Caki2 (cell line): ENCODE measurements around the gene VKORC1. TPM values are rescaled to one million over a fixed set of nuclear protein-coding genes. Genes with fewer than 3 reads are reported as not detected.
"Not testable (repeated sequence)": the region's sequence is repeated elsewhere in the genome, so short reads cannot be mapped to it uniquely, and the experiment has no call there.

Experiments used
- DNase-seq: peaks from one replicate; pipeline ENCODE4 v3.0.0-alpha.2; 2015; ENCODE audit warnings: low read depth
- in situ Hi-C: cut with HindIII; loops from 2 replicates; pipeline ENCODE4 v1.10.0; 2016; ENCODE audit warnings: low sequenced_read_pairs, low pct_unique_long_range_greater_than_20kb, mixed read lengths
- total RNA-seq: library from RNA; depleted of rRNA; stranded (reverse); fragments of >200 nt; shearing (Covaris generic); gene quantifications from 2 replicates; pipeline ENCODE4 v1.2.3, GENCODE V29; 2014; ENCODE audit warnings: low replicate concordance

VKORC1 gene
- total RNA-seq, 1 experiment from 2014 or later, result 187 TPM

DNA sequence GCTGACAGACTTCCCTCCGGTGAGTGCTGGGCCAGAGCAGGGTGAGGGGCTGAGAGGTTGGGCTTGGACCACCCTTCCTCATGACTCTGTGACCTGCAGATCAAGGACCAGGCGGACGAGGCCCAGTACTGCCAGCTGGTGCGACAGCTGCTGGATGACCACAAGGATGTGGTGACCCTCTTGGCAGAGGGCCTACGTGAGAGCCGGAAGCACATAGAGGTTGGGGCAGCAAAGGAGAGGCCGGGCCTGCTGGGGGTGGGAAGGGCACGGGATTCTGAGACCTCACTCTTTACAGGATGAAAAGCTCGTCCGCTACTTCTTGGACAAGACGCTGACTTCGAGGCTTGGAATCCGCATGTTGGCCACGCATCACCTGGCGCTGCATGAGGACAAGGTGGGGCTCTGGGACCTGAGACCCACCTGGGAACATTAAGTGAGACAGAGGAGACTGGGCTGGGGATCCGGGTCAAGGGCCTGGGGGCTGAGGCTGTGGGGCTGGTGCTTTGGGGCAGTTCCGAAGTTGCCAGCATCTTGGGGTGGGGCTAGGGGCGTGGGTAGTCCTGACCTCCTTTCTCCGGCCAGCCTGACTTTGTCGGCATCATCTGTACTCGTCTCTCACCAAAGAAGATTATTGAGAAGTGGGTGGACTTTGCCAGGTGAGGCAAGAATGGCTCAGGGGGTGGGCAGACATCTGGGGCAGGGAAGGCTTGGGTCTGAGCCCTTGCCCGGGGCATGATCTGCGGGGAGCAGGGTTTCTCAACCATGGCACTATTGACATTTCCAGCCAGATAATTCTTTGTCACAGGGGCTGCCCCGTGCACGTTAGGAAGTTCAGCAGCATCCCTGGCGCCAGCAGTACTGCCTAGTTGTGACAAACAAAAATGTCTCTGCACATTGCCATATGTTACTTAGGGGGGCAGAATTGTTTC lies 15.8 kb upstream of the VKORC1 start:
- DNase-seq, result no peak
- in situ Hi-C loops, result no loop called here

DNA sequence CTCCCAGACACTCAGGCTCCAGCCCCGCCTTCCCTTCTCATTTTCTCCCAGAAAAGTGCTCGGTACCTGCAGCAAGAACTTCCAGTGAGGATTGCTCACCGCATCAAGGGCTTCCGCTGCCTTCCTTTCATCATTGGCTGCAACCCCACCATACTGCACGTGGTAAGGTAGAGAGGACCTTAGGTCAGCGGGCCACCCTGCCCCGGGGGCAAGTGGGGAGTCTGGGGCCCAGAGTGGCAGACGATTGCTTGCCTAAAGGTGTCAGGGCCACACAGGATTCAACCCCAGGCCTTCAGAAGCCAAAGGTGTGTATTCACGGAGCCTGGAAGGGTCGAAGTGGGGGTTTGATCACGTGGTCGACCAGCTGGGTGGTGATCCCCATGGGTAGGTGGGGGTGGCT lies 15.0 kb upstream of the VKORC1 start:
- in situ Hi-C loops, result no loop called here
- DNase-seq, result no peak

DNA sequence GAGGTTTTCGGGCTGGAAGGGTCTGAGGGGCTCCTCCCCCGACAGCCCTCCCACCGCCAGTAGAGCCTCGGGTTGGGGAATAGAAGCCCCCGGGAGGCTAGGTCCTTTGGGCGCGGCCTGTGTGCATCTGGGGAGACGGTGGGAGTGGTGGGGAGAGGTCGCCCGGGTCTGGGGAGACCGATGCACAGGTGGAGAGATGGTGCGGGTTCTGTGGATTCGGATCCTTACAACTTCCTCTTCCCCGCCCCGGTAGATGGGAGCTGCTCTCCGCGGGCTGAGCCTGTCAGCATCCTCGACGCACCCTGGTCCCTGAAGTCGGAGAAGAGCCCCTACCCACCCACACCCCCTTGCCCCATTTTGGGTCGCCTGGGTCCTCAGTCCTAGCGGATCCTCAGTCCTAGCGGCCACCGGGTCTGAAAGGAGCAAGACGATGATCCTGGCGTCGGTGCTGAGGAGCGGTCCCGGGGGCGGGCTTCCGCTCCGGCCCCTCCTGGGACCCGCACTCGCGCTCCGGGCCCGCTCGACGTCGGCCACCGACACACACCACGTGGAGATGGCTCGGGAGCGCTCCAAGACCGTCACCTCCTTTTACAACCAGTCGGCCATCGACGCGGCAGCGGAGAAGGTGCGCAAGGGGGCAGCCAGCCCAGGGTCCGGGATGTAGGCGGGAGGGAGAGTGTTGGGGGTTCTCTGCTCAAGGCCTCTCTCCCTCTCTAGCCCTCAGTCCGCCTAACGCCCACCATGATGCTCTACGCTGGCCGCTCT lies 14.4 kb upstream of the VKORC1 start:
- in situ Hi-C loops, result no loop called here
- no peak for DNase-seq

DNA sequence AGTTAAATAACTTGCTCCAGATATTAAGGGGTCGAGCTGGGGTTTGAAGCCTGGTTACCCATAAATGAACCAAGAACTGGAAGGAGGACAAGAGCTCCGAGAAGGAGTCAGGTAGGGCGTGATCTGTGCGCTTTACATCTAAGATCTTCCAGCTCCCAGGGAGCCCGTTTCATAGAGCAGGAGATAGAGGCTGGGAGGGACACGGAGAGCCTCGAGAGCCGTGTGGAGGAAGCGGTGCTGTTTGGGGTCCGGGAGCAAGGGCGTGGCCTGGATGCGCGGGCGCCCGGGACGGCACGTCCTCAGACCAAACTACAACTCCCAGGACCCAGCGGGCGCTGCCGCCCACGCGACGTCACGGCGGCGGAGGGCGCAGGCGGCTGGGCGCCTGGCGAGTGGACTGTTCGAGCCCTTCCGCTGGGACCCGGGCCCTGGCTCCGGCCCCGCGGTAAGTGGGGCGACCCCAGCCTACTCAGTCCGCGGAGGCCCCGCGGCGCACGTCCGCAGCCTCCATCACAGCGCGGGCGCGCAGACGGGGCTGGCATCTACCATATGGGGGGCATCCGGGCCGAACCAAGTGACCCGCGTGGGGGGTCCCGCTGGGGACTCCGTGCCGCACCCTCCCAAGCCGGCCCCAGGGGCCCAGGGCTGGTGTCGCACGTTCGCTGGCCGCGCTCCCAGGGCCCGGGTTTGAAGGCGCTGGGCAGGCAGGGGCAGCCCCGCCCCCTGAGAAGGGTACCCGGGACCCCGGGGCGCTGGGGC lies 13.6 kb upstream of the VKORC1 start, which contains the start of gene BCKDK:
Gene BCKDK, plus strand, starts transcription at position 352 of the 759 bp plus-strand sequence. CDS start 838 bp downstream, outside the sequence.
- in situ Hi-C loops, result no loop called here
- DNase-seq, result peak; percentile 74

DNA sequence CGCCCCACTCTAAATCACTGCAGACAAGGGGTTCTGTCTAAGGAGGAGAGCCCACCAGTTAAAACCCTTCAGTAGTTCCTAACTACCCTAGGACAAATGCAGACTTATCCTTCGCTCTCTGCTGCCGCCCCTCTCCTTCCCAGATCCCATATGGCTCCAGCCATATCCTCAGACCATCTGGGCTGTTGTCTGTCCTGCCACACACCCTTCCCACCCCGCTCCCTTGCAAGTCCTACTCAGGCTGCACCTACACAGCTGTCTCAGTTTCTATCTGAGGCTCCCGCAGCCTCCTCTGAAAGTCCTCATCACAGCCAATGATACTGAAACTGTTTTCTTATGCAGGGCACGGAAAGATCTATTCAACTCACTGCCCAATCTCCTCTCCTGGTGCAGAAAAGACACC lies 12.9 kb upstream of the VKORC1 start:
- in situ Hi-C loops, result no loop called here
- no peak for DNase-seq

DNA sequence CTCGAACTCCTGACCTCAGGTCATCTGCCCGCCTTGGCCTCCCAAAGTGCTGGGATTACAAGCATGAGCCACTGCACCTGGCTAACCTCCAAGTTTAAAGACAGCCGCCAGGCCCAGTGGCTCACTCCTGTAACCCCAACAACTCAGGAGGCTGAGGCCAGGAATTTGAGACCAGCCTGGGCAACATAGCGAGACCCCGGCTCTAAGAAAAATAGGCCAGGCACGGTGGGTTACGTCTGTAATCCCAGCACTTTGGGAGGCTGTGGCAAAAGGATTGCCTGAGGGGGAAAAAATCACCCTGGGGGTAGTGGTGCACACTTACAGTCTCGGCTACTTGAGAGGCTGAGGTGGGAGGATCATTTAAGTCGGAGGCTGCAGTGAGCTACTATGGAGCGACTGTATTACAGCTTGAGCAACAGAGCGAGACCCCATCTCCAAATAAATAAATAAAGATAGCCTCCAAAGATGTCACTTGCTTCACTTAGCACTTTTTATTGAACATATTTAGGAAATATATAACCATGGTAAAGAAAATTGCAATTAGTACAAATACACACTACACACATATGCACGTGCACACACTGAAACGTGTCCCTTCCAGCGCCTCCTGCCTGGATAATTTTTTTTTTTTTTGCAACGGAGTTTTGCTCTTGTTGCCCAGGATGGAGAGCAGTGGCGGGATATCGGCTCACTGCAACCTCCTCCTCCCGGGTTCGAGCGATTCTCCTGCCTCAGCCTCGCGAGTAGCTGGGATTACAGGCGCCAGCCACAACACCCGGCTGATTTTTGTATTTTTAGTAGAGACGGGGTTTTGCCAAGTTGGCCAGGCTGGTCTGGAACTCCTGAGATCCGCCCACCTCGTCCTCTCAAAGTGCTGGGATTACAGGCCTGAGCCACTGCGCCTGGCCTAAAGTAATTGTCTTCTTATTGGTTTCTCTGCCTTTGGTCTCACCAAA lies 12.2 kb upstream of the VKORC1 start:
- in situ Hi-C loops, result no loop called here
- no peak for DNase-seq

DNA sequence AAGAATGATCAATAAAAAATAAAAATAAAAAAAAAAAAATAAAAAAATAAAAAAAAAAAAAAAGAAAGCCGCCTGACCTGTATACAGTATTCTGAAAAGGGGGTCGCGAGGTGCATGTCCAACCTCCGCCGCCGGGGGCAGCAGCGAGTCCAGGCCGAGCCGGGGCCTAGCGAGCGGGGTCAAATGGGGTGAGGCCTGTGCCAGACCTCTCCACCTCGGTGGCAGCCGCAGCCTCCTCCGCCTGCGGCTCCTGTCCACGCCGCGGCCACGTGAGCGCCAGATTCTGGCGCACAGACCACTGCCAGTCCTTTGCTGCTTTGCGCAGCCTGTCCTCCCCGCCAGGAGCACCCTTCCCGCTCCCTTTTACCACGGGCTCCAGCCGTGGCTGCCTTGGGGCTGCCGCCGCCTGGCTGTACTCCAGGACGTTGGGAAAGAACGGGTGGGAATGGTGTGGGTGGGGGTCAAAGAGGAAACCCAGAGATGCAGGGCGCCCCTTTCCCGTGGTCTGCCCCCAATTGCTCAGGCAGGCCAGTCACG lies 11.1 kb upstream of the VKORC1 start:
- in situ Hi-C loops, result no loop called here
- no peak for DNase-seq

DNA sequence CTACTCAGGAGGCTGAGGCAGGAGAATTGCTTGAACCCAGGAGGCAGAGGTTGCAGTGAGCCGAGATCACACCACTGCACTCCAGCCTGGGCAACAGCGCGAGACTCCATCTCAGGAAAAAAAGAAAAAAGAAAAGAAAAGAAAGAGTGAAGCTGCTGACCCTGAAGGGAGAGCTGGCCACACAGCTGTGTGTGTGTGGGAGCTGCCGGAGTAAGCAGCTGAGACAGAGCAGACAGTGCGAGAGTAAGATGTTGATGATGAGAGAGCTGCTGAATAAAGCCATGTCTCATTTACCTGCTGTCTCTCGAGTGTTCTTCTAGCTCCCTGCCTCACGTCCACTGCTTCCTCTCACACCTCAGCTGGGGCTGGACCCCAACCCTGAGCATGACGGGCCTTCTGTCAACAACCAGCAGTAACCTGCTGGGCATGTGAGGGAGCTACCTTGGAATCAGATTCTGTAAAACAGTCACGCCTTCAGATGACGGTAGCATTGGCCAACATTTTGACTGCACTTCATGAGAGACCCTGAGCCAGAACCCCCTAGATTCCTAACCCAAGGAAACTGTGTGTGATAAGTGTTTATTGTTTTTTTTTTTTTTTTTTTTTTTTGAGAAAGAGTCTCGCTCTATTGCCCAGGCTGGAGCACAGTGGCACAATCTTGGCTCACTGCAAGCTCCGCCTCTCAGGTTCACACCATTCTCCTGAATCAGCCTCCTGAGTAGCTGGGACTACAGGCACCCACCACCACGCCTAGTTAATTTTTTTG lies 6.5 kb upstream of the VKORC1 start:
- DNase-seq, in situ Hi-C loops: not testable (repeated sequence)

DNA sequence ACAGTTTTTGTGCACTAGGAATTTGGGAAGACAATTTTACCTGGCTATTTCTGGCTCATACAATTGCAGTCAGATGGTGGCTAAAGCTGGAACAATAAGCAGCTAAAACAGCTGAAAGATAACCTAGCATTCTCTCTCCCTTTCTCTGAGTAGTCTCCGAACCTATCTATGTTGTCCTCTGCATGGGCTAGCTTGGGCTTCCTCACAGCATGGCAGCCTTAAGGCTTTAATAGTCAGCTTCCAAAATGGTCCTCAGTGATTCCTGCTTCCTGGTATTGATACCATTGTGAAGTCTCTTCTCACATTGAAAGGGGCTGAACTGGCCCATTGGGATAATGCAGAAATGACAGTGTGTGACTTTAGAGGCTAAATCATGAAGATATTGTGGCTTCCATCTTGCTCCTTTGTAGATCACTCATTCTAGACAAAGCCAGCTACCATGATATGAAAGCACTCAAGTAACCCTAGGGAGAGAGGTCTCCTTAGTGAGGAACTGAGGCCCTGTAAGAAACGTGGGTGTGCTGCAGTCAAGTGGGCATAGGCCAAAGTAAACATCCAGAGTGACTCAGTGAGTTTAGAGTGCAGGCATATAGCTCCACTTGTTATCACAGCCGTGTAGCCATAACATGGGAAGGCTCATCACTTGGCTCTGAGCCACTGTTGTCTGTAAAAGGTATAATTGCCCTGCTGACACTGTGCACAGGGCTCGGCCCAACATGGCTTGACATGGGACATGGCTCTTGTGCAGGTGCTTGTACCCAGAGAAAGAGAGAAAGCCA lies 5.5 kb upstream of the VKORC1 start:
- DNase-seq, result peak; percentile 58

DNA sequence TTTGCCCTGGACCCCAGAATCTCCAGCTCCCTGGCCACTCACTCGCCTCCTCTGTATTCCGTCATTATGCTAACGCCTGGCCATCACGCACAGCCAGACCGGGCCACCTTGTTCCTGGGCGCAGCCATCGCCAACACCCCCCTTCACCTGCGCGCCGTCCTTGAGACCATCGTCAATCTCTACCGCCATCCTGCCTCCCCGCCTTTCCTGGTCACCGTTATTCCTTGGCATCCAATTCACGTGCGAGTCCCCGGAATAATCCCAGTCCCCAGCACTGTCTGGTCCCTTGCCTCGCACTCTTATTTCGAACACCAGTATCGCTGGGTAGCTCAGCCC lies 541 bp downstream of the VKORC1 start:
- in situ Hi-C loops, result no loop called here
- no peak for DNase-seq

More for the DNA sequence above, 5.5 kb upstream of the VKORC1 start:
- in situ Hi-C loops, result no loop called here

DNA sequence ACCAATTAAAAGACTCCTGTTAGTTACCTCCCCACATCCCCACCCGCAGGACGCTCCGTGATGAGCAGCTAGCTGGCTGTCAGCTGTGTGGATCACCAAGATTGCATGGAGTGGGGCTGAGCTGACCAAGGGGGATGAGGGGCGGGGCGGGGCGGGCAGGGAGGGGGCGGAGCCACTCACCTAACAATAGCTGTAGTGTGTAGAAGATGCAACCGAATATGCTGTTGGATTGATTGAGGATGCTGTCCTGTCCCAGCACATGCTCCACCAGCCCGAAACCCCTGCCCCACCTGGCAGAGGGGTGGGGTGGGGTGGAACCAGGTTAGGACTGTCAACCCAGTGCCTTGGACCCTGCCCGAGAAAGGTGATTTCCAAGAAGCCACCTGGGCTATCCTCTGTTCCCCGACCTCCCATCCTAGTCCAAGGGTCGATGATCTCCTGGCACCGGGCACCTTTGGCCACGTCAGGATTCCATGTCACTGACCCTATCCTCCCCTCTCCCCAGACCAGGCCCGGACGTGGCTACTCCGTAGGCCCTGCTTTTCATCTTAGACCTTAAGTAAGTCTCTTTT lies 1.4 kb downstream of the VKORC1 start:
- in situ Hi-C loops, result no loop called here
- peak; percentile 75 for DNase-seq

DNA sequence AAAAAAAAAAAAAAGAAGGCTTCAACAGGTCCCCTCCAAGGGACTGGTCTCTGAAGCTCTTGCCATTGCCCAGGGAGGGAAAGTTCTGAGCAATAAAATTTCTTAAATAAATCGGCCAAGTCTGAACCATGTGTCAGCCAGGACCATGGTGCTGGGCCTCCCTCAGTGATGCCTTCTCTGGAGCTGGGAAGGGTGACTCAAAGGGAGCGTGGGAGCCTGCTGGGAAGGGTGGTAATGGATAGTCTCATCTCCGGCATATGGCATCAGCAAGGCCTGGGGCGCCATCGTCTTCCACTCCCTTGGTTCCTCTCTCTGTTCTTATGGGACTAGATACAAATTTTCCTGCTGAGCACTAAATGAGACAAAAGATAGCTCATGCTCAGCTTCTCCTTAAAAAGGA lies 2.3 kb downstream of the VKORC1 start:
- in situ Hi-C loops, result no loop called here
- DNase-seq, result no peak

DNA sequence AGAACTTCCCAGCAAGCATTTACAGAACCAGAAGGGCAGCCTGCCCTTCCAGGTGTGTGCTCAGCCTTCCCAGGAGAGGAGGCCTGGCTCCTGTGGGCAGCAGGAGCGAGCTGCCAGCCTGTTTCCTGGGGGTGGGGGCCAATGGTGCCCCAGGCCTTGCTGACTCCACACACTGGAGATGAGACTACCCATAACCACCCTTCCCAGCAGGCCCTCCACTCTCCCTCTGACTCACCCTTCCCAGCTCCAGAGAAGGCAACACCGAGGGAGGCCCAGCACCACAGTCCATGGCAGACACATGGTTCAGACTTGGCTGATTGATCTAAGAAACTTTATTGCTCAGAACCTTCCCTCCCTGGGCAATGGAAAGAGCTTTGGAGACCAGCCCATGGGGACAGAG lies 4.1 kb downstream of the VKORC1 start:
- DNase-seq, result no peak
- in situ Hi-C loops, result no loop called here

DNA sequence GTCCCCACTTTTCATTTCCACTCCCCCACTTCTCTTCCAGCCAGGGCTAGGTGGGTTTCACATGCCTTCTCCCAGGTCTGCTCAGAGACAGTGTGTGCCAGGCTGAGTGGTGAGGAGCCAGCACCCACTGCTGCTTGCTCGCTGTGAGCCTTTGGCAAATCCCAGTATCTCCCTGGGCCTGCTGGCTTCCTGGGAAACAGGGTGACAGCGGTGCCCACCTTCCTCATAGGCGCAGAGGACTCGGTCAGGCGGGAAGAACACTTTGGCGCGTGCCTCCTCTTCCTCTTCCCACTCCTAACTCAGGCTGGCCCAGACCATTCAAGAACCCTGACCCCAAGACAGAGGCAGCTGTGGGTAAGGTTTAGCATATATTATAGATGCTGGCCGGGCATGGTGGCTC lies 5.4 kb downstream of the VKORC1 start:
- DNase-seq, result no peak
- in situ Hi-C loops, result no loop called here

DNA sequence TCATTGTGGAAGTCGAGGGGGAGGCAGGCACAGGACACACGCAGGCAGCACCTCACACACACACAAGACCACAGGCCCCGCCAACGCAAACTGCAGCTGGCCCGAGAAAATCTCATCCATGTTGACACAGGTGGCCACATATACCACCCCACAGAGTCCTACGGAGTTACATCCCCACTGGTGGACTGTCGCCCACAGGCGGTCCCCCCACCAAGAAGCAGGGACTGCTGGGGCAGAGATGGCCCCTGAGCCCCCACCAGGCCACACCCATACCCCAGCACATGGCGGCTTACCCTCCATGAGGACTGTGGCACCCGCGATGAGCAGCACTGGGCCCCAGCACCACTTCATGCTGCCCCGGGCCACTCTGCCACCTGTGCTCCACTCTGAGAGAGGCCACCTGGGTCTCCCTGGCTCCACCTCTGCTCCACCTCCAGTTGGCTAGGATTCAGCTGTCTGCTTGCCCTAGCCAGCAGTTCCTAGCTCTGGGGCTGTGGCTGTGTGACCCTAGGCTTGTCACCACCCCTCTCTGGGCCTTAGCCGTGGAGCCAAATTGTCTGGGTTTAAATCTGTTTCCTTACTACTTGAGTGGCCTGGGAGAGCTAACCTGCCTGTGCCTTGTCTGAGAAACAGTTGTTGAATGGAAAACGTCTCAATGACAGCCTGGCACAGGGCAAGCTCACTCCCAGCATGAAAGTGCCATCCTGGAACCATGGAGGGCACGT lies 6.0 kb downstream of the VKORC1 start, which contains the start of gene PRSS53:
Gene PRSS53, minus strand, starts transcription at position 485 of the 725 bp plus-strand sequence. Its CDS starts 134 bp downstream, at position 351.
- in situ Hi-C loops, result no loop called here

More for the DNA sequence above, 6.0 kb downstream of the VKORC1 start, which contains the start of gene PRSS53:
- DNase-seq, result no peak
